Osteocyte (in vitro differentiated cells): Measurements from ENCODE around the gene MSH4. TPM values are rescaled to one million over a fixed set of nuclear protein-coding genes. Genes with fewer than 3 reads are reported as not detected.

Experiments used
- DNase-seq: peaks from one replicate; pipeline ENCODE4 v3.0.0; 2021; ENCODE audit warnings: mixed read lengths; ENCODE audit not compliant: unreplicated experiment; ENCODE audit errors: extremely low spot score
- H3K27ac Mint-ChIP-seq: one replicate; pipeline ENCODE4 v1.8.0; 2021; ENCODE audit warnings: mild to moderate bottlenecking, mixed read lengths; ENCODE audit not compliant: unreplicated experiment
- H3K27me3 Mint-ChIP-seq: one replicate; pipeline ENCODE4 v1.8.0; 2021; ENCODE audit warnings: mixed read lengths; ENCODE audit not compliant: unreplicated experiment
- H3K36me3 Mint-ChIP-seq: one replicate; pipeline ENCODE4 v1.8.0; 2021; ENCODE audit warnings: mixed read lengths; ENCODE audit not compliant: unreplicated experiment
- H3K4me1 Mint-ChIP-seq: one replicate; pipeline ENCODE4 v1.8.0; 2021; ENCODE audit warnings: mixed read lengths; ENCODE audit not compliant: unreplicated experiment
- H3K4me3 Mint-ChIP-seq: one replicate; pipeline ENCODE4 v1.8.0; 2021; ENCODE audit warnings: mild to moderate bottlenecking, moderate library complexity, mixed read lengths; ENCODE audit not compliant: unreplicated experiment
- H3K9me3 Mint-ChIP-seq: one replicate; pipeline ENCODE4 v1.8.0; 2021; ENCODE audit warnings: mixed read lengths; ENCODE audit not compliant: unreplicated experiment
- total RNA-seq: library from RNA; stranded (reverse); gene quantifications from 2 replicates; pipeline ENCODE4 v1.2.1, GENCODE V29; 2021
- TF ChIP-seq, protein P1 (sequence below): fragments of 200-600 bp; sonication (generic); IDR thresholded peaks from 2 replicates; pipeline ENCODE4 v1.5.0; 2021; ENCODE audit warnings: antibody characterized with exemption, mild to moderate bottlenecking, moderate library complexity

The MSH4 gene
- total RNA-seq, 1 donor from 2014 or later, result 0.62 TPM

DNA sequence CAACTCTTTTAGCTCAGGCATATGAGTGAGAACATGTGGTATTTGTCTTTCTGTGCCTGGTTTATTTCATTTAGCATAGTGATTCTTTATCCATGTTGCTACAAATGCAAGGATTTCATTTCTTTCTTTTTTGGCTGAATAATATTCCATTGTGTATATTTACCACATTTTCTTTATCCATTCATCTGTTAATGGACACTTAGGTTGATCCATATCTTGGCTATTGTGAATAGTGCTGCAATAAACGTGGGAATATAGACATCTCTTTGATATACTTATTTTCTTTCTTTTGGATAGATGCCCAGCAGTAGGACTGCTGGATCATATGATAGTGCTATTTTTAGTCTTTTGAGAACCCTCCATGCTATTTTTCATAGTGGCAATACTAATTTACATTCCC, 104.7 kb downstream of the MSH4 start:
- Mint-ChIP-seq H3K4me1 (no peaks in the 10 kb centered on the region), H3K27me3 (peaks cover 39% of the 10 kb centered on the region), H3K27ac (no peak overlapping the region), H3K9me3 (no peaks in the 10 kb centered on the region), H3K4me3 (no peak overlapping the region), H3K36me3 (no peaks in the 10 kb centered on the region)
- TF ChIP-seq, protein P1, sequence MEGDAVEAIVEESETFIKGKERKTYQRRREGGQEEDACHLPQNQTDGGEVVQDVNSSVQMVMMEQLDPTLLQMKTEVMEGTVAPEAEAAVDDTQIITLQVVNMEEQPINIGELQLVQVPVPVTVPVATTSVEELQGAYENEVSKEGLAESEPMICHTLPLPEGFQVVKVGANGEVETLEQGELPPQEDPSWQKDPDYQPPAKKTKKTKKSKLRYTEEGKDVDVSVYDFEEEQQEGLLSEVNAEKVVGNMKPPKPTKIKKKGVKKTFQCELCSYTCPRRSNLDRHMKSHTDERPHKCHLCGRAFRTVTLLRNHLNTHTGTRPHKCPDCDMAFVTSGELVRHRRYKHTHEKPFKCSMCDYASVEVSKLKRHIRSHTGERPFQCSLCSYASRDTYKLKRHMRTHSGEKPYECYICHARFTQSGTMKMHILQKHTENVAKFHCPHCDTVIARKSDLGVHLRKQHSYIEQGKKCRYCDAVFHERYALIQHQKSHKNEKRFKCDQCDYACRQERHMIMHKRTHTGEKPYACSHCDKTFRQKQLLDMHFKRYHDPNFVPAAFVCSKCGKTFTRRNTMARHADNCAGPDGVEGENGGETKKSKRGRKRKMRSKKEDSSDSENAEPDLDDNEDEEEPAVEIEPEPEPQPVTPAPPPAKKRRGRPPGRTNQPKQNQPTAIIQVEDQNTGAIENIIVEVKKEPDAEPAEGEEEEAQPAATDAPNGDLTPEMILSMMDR, result no peak
- no peak for DNase-seq

DNA sequence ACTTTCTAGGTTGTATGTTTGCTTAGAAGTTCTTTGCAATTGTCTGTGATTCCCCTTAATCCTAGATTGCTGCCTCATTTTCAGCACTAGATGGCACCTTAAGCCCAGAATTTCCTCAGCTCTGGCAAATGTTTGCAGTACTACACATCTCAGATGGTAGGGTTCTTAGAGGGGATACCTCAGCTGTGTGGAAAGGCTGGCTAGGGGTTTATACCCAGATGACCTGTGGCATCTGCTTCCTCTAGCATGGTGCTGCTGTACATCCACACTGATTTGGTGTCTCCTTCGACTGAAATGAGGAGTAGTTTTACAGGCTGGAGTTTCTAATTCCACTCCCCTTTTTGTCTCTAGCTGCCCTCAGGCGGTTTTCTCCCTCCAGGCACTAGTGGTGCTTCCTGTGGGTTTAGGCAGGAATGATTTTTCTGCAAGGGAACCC, 112.1 kb downstream of the MSH4 start:
- Mint-ChIP-seq H3K4me3 (no peak overlapping the region), H3K27me3 (peaks cover 32% of the 10 kb centered on the region), H3K9me3 (peaks cover 4% of the 10 kb centered on the region), H3K36me3 (no peaks in the 10 kb centered on the region), H3K27ac (no peak overlapping the region), H3K4me1 (no peaks in the 10 kb centered on the region)
- DNase-seq, result no peak
- TF ChIP-seq, protein P1, result peak; percentile 70

DNA sequence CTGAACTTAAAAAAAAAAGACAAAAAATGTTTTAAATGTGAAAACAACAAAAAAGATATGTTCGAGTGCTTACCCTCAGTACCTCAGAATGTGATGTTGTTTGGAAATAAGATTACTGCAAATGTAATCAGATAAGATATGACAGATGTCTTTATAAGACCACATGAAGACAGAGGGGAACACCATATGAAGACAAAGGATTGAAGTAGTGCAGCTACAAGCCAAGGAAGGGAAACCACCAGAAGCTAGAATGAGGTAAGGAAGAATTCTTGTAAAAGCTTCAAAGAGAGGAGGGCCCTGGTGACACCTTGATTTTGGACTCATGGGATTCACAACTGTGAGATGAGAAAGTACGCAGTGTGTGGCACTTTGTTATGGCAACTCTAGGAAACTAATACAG, 120.2 kb downstream of the MSH4 start:
- H3K4me1 Mint-ChIP-seq, result no peaks in the 10 kb centered on the region
- no peaks in the 10 kb centered on the region for H3K9me3 Mint-ChIP-seq
- DNase-seq, result no peak
- H3K27me3 Mint-ChIP-seq, result peaks cover 12% of the 10 kb centered on the region
- no peak overlapping the region for H3K27ac Mint-ChIP-seq
- H3K4me3 Mint-ChIP-seq, result no peak overlapping the region
- no peaks in the 10 kb centered on the region for H3K36me3 Mint-ChIP-seq
- TF ChIP-seq, protein P1, result no peak

DNA sequence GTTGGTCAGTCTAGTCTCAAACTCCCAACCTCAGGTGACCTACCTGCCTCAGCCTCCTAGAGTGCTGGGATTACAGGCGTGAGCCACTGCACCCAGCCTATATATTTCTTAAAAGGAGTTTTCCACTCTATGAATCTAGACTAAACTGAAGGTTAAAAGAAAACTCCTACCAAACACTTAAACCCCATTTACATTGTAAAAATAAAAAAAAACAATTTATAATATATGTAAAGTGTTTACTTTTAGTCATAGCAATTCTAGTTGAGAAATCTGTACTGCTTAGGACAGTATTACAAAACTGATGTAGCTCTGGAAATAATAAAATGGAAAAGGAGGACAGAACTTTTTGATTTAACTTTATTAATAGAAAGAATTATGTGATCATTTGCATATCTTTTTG, 126.0 kb downstream of the MSH4 start:
- Mint-ChIP-seq H3K36me3 (no peaks in the 10 kb centered on the region), H3K27ac (no peak overlapping the region), H3K4me1 (no peaks in the 10 kb centered on the region), H3K27me3 (peaks cover 21% of the 10 kb centered on the region), H3K9me3 (no peaks in the 10 kb centered on the region), H3K4me3 (no peak overlapping the region)
- no peak for DNase-seq
- TF ChIP-seq, protein P1, result no peak

DNA sequence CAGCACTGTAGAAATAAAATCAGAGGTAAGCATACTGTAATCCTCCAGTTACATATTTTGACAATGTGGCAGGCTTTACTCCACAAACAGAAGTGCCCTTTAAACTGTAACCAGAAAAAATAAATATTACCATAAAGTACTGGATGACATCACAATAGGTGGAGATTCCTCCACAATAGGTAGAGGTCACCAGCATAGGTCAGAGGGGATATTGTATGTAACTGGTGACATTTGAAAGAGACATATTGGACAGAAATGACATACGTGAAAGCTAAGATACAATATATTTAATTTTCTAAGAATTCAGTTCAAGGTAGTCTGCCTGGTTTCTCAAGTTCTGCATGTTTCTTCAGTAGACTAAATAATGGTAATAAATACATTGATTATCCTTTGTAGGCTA, 135.6 kb downstream of the MSH4 start, which contains the start of gene ASB17:
Gene ASB17, minus strand, starts transcription at position 101 of the 400 bp plus-strand sequence. CDS start 113 bp downstream, outside the sequence.
- H3K4me3 Mint-ChIP-seq, result no peak within 1 kb of the TSS
- H3K9me3 Mint-ChIP-seq, result no peaks in the 10 kb centered on the region
- peaks cover 10% of the 10 kb centered on the region for H3K27me3 Mint-ChIP-seq
- no peaks in the 10 kb centered on the region for H3K36me3 Mint-ChIP-seq
- TF ChIP-seq, protein P1, result no peak
- no peaks in the 10 kb centered on the region for H3K4me1 Mint-ChIP-seq
- H3K27ac Mint-ChIP-seq, result no peak within 1 kb of the TSS
- DNase-seq, result no peak
